Measurements from ENCODE around the gene SATB1. TPM values are rescaled to one million over a fixed set of nuclear protein-coding genes. Genes with fewer than 3 reads are reported as not detected.

The SATB1 gene
- polyA plus RNA-seq, 2 of the 4 experiments (the other 2 are of a cell fraction): 0.05 TPM; not detected in 1

- peak overlapping the region; percentile 89 for H3K4me2 ChIP-seq
- 8% methylated on average over 40 of the region's 56 CpGs for WGBS (ENCODE audit: missing lambda C conversion rate)
- H3K4me1 ChIP-seq: peaks cover 11% of the 10 kb centered on the region
- H3K4me3 ChIP-seq: peak overlapping the region; percentile 47
- FAIRE-seq: no peak
- no peaks in the 10 kb centered on the region for H3K9me3 ChIP-seq
- ChIA-PET POLR2A (no interaction called here), CTCF (interaction anchor here (1.3 kb wide), 1 partner anchor 12 kb away, joined by 3 read pairs; no protein-coding TSS in a partner anchor)
- peak in 1 of 2 experiments; percentile 18; a peak in 3 of 6 replicates for ATAC-seq
- no peak overlapping the region for H3K27ac ChIP-seq
- no peak for DNase-seq (ENCODE audit: low read depth in 1 of 2, low spot score in 1 of 2)
- TF ChIP-seq CBX2 (IDR thresholded peaks at IDR 0.05; ENCODE audit: borderline replicate concordance, low read depth) (no peak), NR3C1 (IDR thresholded peaks at IDR 0.05) (no peak), CEBPB (IDR thresholded peaks at IDR 0.05) (no peak)
Observed at GRCh38 chr3:18443665-18444594, 18.8 kb upstream of the SATB1 start.

GRCh38 chr3:18442756-18443664 lies 17.9 kb upstream of the SATB1 start:
- ChIA-PET POLR2A (no interaction called here), CTCF (no interaction called here)
- DNase-seq (ENCODE audit: low read depth in 1 of 2, low spot score in 1 of 2): no peak
- no peak for TF ChIP-seq ZC3H11A (IDR thresholded peaks at IDR 0.05)
- TF ChIP-seq CHD4 (IDR thresholded peaks at IDR 0.05; ENCODE audit: borderline replicate concordance): no peak
- no peak for TF ChIP-seq ZFP36 (IDR thresholded peaks at IDR 0.05; ENCODE audit: borderline replicate concordance, partially characterized antibody)
- TF ChIP-seq, protein P1, sequence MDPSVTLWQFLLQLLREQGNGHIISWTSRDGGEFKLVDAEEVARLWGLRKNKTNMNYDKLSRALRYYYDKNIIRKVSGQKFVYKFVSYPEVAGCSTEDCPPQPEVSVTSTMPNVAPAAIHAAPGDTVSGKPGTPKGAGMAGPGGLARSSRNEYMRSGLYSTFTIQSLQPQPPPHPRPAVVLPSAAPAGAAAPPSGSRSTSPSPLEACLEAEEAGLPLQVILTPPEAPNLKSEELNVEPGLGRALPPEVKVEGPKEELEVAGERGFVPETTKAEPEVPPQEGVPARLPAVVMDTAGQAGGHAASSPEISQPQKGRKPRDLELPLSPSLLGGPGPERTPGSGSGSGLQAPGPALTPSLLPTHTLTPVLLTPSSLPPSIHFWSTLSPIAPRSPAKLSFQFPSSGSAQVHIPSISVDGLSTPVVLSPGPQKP (IDR thresholded peaks at IDR 0.05; ENCODE audit: low read depth, low read length): no peak
- TF ChIP-seq HDAC2 (IDR thresholded peaks at IDR 0.05): no peak
- TF ChIP-seq MAFK (IDR thresholded peaks at IDR 0.05; ENCODE audit: partially characterized antibody): no peak
- TF ChIP-seq, protein P2, sequence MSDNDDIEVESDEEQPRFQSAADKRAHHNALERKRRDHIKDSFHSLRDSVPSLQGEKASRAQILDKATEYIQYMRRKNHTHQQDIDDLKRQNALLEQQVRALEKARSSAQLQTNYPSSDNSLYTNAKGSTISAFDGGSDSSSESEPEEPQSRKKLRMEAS (IDR thresholded peaks at IDR 0.05): no peak
- no peak for TF ChIP-seq POLR2AphosphoS2 (conservative IDR thresholded peaks at IDR 0.05; ENCODE audit: low read length)
- no peak for TF ChIP-seq RAD21 (conservative IDR thresholded peaks at IDR 0.05 in 1 of 2, IDR thresholded peaks at IDR 0.05 in 1 of 2)
- TF ChIP-seq RNF2 (IDR thresholded peaks at IDR 0.05; ENCODE audit: borderline replicate concordance, low read depth): no peak
- TF ChIP-seq HOXA7 (CRISPR knock-in tag; IDR thresholded peaks at IDR 0.05): no peak
- TF ChIP-seq CBX2 (IDR thresholded peaks at IDR 0.05; ENCODE audit: borderline replicate concordance, low read depth): no peak
- no peak for TF ChIP-seq CEBPB (IDR thresholded peaks at IDR 0.05)
- no peak for TF ChIP-seq NPAS2 (CRISPR knock-in tag; IDR thresholded peaks at IDR 0.05; ENCODE audit: borderline replicate concordance)
- no peak for TF ChIP-seq HOXB5 (CRISPR knock-in tag; IDR thresholded peaks at IDR 0.05)
- no peak for TF ChIP-seq HMGXB4 (CRISPR knock-in tag; IDR thresholded peaks at IDR 0.05; ENCODE audit: borderline replicate concordance)
- TF ChIP-seq SMC3 (IDR thresholded peaks at IDR 0.05): no peak
- TF ChIP-seq FOXS1 (CRISPR knock-in tag; IDR thresholded peaks at IDR 0.05): no peak
- TF ChIP-seq SREBF2 (IDR thresholded peaks at IDR 0.05): no peak
- no peak for TF ChIP-seq PHF8 (IDR thresholded peaks at IDR 0.05; ENCODE audit: borderline replicate concordance, low read depth)
- Histone ChIP-seq H3K4me3 (no peak overlapping the region), H3K27ac (no peak overlapping the region), H3K4me1 (peaks cover 11% of the 10 kb centered on the region), H3K4me2 (no peak overlapping the region), H3K9me3 (no peaks in the 10 kb centered on the region)
- FAIRE-seq: no peak
- 65% methylated on average over 11 of the region's 11 CpGs for WGBS (ENCODE audit: missing lambda C conversion rate)
- no peak for ATAC-seq
